Endothelial cell (in vitro differentiated cells): ENCODE results near the gene MUC4. TPM values are rescaled to one million over a fixed set of nuclear protein-coding genes. Genes with fewer than 3 reads are reported as not detected.
A peak's percentile ranks its signal among the peaks of the same experiment; 100 is the strongest.

Experiments used
- DNase-seq: peaks from one replicate; pipeline ENCODE4 v3.0.0; 2021; ENCODE audit warnings: low spot score
- H3K27ac Mint-ChIP-seq: one replicate; pipeline ENCODE4 v1.8.0; 2021; ENCODE audit warnings: mixed read lengths, inconsistent platforms; ENCODE audit not compliant: unreplicated experiment
- H3K27me3 Mint-ChIP-seq: one replicate; pipeline ENCODE4 v1.8.0; 2021; ENCODE audit warnings: mild to moderate bottlenecking, moderate library complexity, mixed read lengths, inconsistent platforms; ENCODE audit not compliant: unreplicated experiment
- H3K36me3 Mint-ChIP-seq: one replicate; pipeline ENCODE4 v1.8.0; 2021; ENCODE audit warnings: mild to moderate bottlenecking, low read depth, mixed read lengths, inconsistent platforms; ENCODE audit not compliant: unreplicated experiment
- H3K4me1 Mint-ChIP-seq: one replicate; pipeline ENCODE4 v1.8.0; 2021; ENCODE audit warnings: mild to moderate bottlenecking, mixed read lengths, inconsistent platforms; ENCODE audit not compliant: unreplicated experiment
- H3K4me3 Mint-ChIP-seq: one replicate; pipeline ENCODE4 v1.8.0; 2021; ENCODE audit warnings: mild to moderate bottlenecking, mixed read lengths, inconsistent platforms; ENCODE audit not compliant: unreplicated experiment
- H3K9me3 Mint-ChIP-seq: one replicate; pipeline ENCODE4 v1.8.0; 2021; ENCODE audit warnings: mixed read lengths, inconsistent platforms; ENCODE audit not compliant: unreplicated experiment
- CTCF ChIP-seq: fragments of 200-600 bp; sonication (generic); IDR thresholded peaks from one replicate; pipeline ENCODE4 v1.5.0; 2021; ENCODE audit warnings: antibody characterized with exemption; ENCODE audit not compliant: unreplicated experiment
- total RNA-seq: library from RNA; stranded (reverse); fragmentation: NEBNext Ultra II Directional; extraction: Animal tissue kit (Norgen Biotek cat#: 25700); gene quantifications from one replicate; pipeline ENCODE4 v1.2.1, GENCODE V29; 2021; ENCODE audit not compliant: unreplicated experiment

MUC4 gene
- total RNA-seq, 1 donor from 2014 or later: 0.05 TPM

GRCh38 chr3:195835791-195836190 is 24.1 kb upstream of the MUC4 start:
- Mint-ChIP-seq H3K4me1 (peaks cover 3% of the 10 kb centered on the region), H3K27ac (no peak overlapping the region), H3K9me3 (no peaks in the 10 kb centered on the region), H3K27me3 (peaks cover 2% of the 10 kb centered on the region), H3K36me3 (peaks cover 5% of the 10 kb centered on the region), H3K4me3 (peak overlapping the region; percentile 69)
- no peak for DNase-seq
- no peak for TF ChIP-seq CTCF

GRCh38 chr3:195834675-195835583 is 23.2 kb upstream of the MUC4 start:
- peaks cover 3% of the 10 kb centered on the region for H3K4me1 Mint-ChIP-seq
- TF ChIP-seq CTCF: no peak
- no peak for DNase-seq
- H3K27me3 Mint-ChIP-seq: peaks cover 2% of the 10 kb centered on the region
- H3K4me3 Mint-ChIP-seq: no peak overlapping the region
- H3K27ac Mint-ChIP-seq: no peak overlapping the region
- no peaks in the 10 kb centered on the region for H3K9me3 Mint-ChIP-seq
- peaks cover 5% of the 10 kb centered on the region for H3K36me3 Mint-ChIP-seq

DNA sequence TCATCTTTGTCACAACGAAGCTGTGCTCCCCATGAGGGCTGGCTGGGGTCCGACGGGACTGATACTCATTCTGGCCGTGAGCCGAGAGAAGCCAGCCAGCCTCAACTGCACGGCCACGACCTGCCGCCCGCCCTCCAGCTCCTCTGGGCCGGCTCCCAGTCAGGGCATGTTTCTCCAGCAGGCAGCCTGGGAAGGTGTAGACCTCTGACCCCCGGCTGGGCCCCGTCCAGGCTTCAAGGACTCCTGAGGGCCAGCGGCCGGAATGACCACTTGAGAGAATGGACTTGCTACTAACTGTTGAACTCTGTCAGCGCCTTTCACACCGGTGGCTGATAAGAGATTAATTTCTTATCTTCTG is 18.1 kb upstream of the MUC4 start:
- Mint-ChIP-seq H3K27me3 (no peaks in the 10 kb centered on the region), H3K4me1 (no peaks in the 10 kb centered on the region), H3K27ac (no peak overlapping the region), H3K36me3 (no peaks in the 10 kb centered on the region), H3K4me3 (no peak overlapping the region), H3K9me3 (no peaks in the 10 kb centered on the region)
- DNase-seq: no peak
- TF ChIP-seq CTCF: no peak

- Mint-ChIP-seq H3K27me3 (no peaks in the 10 kb centered on the region), H3K9me3 (no peaks in the 10 kb centered on the region), H3K4me1 (no peaks in the 10 kb centered on the region), H3K36me3 (no peaks in the 10 kb centered on the region), H3K4me3 (no peak overlapping the region), H3K27ac (no peak overlapping the region)
- DNase-seq: no peak
- TF ChIP-seq CTCF: no peak
These were observed 17.0 kb upstream of the MUC4 start for GRCh38 chr3:195828762-195829161.
